BLaER1 (cell line): ENCODE measurements around the gene LIMK2.
"Not testable (repeated sequence)": the region's sequence is repeated elsewhere in the genome, so short reads cannot be mapped to it uniquely, and the experiment has no call there.

Experiments
- H3K27ac ChIP-seq: shearing (Covaris generic); formaldehyde crosslinking; 2 replicates; pipeline ENCODE4 v1.8.1; 2022
- H3K27me3 ChIP-seq: shearing (Covaris generic); formaldehyde crosslinking; 2 replicates; pipeline ENCODE4 v1.8.1; 2022
- H3K36me3 ChIP-seq: shearing (Covaris generic); formaldehyde crosslinking; 2 replicates; pipeline ENCODE4 v1.8.1; 2022
- H3K4me1 ChIP-seq: shearing (Covaris generic); formaldehyde crosslinking; 2 replicates; pipeline ENCODE4 v1.8.1; 2022
- H3K4me2 ChIP-seq: shearing (Covaris generic); formaldehyde crosslinking; 2 replicates; pipeline ENCODE4 v1.8.1; 2022
- H3K4me3 ChIP-seq: shearing (Covaris generic); formaldehyde crosslinking; 2 replicates; pipeline ENCODE4 v1.8.1; 2022
- H3K9ac ChIP-seq: shearing (Covaris generic); formaldehyde crosslinking; 2 replicates; pipeline ENCODE4 v1.8.1; 2022
- H3K9me3 ChIP-seq: shearing (Covaris generic); formaldehyde crosslinking; 2 replicates; pipeline ENCODE4 v1.8.1; 2022
- H4K20me1 ChIP-seq: shearing (Covaris generic); formaldehyde crosslinking; 2 replicates; pipeline ENCODE4 v1.8.1; 2022
- Cebpa-rat ChIP-seq: shearing (Covaris generic); IDR thresholded peaks from 2 replicates; pipeline ENCODE4 v1.8.1; 2022

LIMK2 gene

DNA sequence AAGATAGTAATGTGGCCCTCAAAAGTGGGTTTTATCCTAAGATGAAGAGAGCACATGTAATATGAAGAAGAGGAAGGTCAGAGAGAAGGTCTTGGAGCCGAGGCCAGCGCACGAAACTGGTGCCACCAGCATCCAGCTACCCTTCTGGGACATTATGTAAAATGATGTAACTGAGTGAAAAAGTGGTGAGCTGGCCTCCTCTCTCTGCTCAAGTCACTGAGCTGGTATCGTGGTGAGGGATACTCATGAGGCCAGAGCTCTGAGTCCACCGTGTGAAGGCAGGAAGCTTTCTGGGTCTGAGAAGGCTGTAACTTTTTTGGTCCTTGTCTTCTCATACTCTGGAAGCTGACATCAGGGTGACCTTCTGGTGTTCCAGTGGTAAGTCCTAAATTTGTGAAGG lies 27.0 kb upstream of the LIMK2 start:
- Histone ChIP-seq H3K9me3 (peaks cover 38% of the 10 kb centered on the region), H3K4me3 (no peak overlapping the region), H3K36me3 (peaks cover 70% of the 10 kb centered on the region), H3K4me2 (no peak overlapping the region), H3K4me1 (no peaks in the 10 kb centered on the region), H3K27me3 (no peaks in the 10 kb centered on the region), H3K9ac (no peak overlapping the region), H4K20me1 (peaks cover 15% of the 10 kb centered on the region; the same call in 1 of the 2 replicates), H3K27ac (no peak overlapping the region)
- TF ChIP-seq Cebpa-rat, result no peak

DNA sequence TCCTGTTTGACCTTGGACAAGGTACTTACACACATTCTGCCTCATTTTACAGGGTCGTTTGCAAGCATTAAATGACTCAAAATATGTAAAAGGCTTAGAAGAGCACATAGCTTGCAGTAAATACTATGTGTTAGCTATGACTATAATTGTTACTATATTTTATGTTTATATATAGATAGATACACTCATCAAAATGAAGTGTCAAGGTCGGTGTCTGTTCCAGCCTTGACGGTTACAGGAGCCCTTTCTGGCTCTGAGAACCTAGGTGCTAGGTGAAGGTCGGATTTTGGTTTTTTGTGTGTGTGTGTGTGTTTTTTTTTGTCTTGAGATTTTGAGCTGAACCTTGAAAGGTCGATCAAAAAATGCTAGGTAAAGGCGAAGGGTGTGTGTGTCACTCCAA lies 24.5 kb upstream of the LIMK2 start:
- H3K4me3 ChIP-seq, result no peak overlapping the region
- H3K4me1 ChIP-seq, result peaks cover 9% of the 10 kb centered on the region
- no peak overlapping the region for H3K4me2 ChIP-seq
- no peak for TF ChIP-seq Cebpa-rat
- no peak overlapping the region for H3K27ac ChIP-seq
- peaks cover 31% of the 10 kb centered on the region for H4K20me1 ChIP-seq
- H3K9me3 ChIP-seq, result peaks cover 23% of the 10 kb centered on the region
- no peak overlapping the region for H3K9ac ChIP-seq
- no peaks in the 10 kb centered on the region for H3K27me3 ChIP-seq
- peaks cover 75% of the 10 kb centered on the region for H3K36me3 ChIP-seq

DNA sequence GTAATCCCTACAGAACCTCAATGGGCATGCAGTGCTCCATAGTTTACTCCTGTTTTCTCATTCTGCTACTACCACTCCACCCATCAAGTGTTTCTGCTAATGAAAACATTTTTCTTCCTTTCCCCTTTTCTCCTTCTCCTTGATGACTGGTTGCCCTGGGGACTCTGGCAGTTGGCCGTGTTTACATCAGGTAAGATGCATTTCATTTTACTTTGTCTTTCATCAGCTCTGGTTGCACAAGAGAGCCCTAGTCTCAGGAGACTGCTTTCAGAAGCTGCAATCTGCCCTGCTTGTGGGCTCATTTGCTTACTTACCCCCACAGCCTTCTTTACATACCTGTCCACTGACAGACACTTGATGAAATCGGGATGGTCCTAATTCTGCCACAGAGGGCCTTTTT lies 19.6 kb upstream of the LIMK2 start:
- Histone ChIP-seq H3K4me2 (no peak overlapping the region), H3K4me1 (peaks cover 9% of the 10 kb centered on the region), H3K27ac (no peak overlapping the region), H4K20me1 (peaks cover 23% of the 10 kb centered on the region; the same call in 1 of the 2 replicates), H3K9me3 (no peaks in the 10 kb centered on the region), H3K27me3 (no peaks in the 10 kb centered on the region), H3K36me3 (peaks cover 86% of the 10 kb centered on the region), H3K4me3 (no peak overlapping the region), H3K9ac (no peak overlapping the region)
- TF ChIP-seq Cebpa-rat, result no peak

DNA sequence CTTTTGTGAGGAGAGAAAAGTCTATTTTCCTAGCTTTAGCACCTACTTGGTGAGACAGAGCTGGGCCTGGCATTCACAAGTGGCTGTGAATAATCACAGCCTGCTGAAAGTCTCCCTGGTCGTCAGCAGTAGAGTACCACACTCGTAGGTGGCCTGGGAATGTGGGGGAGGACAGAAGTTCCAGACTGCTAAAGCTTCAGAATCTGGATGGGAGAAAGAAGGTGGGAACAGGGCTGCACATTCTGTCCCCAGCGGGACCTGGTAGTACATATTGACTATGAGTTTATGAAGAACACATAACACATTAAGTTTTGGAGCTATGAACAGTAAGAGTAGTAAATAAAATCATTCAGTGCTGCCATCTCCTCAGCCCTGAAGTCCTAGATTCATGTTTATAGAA lies 19.0 kb upstream of the LIMK2 start:
- no peak overlapping the region for H3K27ac ChIP-seq
- H3K27me3 ChIP-seq, result no peaks in the 10 kb centered on the region
- no peaks in the 10 kb centered on the region for H3K9me3 ChIP-seq
- no peak overlapping the region for H3K4me2 ChIP-seq
- H3K36me3 ChIP-seq, result peaks cover 84% of the 10 kb centered on the region
- TF ChIP-seq Cebpa-rat, result no peak
- no peak overlapping the region for H3K4me3 ChIP-seq
- no peak overlapping the region for H3K9ac ChIP-seq
- H4K20me1 ChIP-seq, result peaks cover 23% of the 10 kb centered on the region; the same call in 1 of the 2 replicates
- peaks cover 9% of the 10 kb centered on the region for H3K4me1 ChIP-seq

DNA sequence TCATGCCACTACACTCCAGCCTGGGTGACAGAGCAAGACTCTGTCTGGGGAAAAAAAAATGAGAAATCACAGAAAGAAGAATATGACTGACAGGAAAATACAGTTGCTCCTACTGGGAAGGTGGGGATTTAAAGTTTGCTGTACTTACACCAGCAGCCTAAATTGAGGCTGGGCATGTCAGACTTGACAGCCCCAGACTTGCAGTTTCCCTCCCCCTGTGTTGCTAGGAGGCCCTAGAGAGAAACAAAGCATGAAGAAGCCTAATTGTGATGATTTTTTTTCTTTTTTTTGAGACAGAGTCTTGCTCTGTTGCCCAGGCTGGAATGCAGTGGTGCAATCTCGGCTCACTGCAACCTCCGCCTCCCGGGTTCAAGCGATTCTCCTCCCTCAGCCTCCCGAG lies 17.4 kb upstream of the LIMK2 start:
- Histone ChIP-seq H3K36me3 (peaks cover 89% of the 10 kb centered on the region), H4K20me1 (peaks cover 19% of the 10 kb centered on the region; the same call in 1 of the 2 replicates)
- not testable (repeated sequence) for H3K4me2 ChIP-seq, H3K4me1 ChIP-seq, H3K9me3 ChIP-seq, H3K9ac ChIP-seq, H3K27ac ChIP-seq, H3K4me3 ChIP-seq, H3K27me3 ChIP-seq

GRCh38 chr22:31199187-31199586 lies 12.9 kb upstream of the LIMK2 start:
- H3K36me3 ChIP-seq, result peaks cover 86% of the 10 kb centered on the region

GRCh38 chr22:31204352-31204984 lies 7.6 kb upstream of the LIMK2 start:
- not testable (repeated sequence) for H3K9ac ChIP-seq, H3K4me2 ChIP-seq, H4K20me1 ChIP-seq

More at GRCh38 chr22:31199187-31199586, 12.9 kb upstream of the LIMK2 start:
- TF ChIP-seq Cebpa-rat, result no peak
- H3K27ac ChIP-seq, result no peak overlapping the region
- H3K4me3 ChIP-seq, result no peak overlapping the region
- H4K20me1 ChIP-seq, result no peaks in the 10 kb centered on the region
- H3K4me2 ChIP-seq, result no peak overlapping the region
- no peaks in the 10 kb centered on the region for H3K9me3 ChIP-seq
- H3K9ac ChIP-seq, result no peak overlapping the region
- no peaks in the 10 kb centered on the region for H3K27me3 ChIP-seq
- no peaks in the 10 kb centered on the region for H3K4me1 ChIP-seq

GRCh38 chr22:31205059-31205458 lies 7.0 kb upstream of the LIMK2 start:
- not testable (repeated sequence) for H3K9me3 ChIP-seq, H3K27ac ChIP-seq, H3K4me3 ChIP-seq, H4K20me1 ChIP-seq, H3K4me2 ChIP-seq, H3K9ac ChIP-seq, H3K27me3 ChIP-seq, H3K4me1 ChIP-seq
- peaks cover 47% of the 10 kb centered on the region for H3K36me3 ChIP-seq

More at GRCh38 chr22:31204352-31204984, 7.6 kb upstream of the LIMK2 start:
- H3K27me3 ChIP-seq, H3K27ac ChIP-seq, H3K4me3 ChIP-seq, H3K9me3 ChIP-seq, H3K4me1 ChIP-seq: not testable (repeated sequence)
- H3K36me3 ChIP-seq, result peaks cover 53% of the 10 kb centered on the region

DNA sequence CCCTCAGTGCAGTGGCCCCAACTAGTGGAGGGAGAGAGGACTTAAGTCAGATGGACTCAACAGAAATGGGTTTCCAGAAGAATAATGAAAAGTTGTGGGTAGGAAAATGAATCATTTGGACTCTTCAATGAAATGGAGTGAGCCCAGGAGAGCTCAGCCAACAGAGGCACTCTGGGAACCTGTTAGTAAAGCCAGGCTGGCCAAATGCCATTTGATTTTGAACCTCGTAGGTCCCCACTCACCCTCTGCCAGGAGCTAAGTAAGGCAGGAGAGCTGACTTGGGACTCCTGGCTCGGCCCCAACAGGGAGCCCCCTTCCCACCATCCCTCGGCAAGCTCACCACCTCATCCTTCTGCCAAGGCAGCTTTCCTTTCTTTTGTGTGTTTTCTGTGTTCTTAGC lies 5.6 kb upstream of the LIMK2 start:
- H3K27me3 ChIP-seq, H3K4me3 ChIP-seq, H3K9ac ChIP-seq, H3K9me3 ChIP-seq, H3K27ac ChIP-seq, H4K20me1 ChIP-seq, H3K4me2 ChIP-seq: not testable (repeated sequence)
- peaks cover 17% of the 10 kb centered on the region for H3K4me1 ChIP-seq
- H3K36me3 ChIP-seq, result peaks cover 36% of the 10 kb centered on the region

DNA sequence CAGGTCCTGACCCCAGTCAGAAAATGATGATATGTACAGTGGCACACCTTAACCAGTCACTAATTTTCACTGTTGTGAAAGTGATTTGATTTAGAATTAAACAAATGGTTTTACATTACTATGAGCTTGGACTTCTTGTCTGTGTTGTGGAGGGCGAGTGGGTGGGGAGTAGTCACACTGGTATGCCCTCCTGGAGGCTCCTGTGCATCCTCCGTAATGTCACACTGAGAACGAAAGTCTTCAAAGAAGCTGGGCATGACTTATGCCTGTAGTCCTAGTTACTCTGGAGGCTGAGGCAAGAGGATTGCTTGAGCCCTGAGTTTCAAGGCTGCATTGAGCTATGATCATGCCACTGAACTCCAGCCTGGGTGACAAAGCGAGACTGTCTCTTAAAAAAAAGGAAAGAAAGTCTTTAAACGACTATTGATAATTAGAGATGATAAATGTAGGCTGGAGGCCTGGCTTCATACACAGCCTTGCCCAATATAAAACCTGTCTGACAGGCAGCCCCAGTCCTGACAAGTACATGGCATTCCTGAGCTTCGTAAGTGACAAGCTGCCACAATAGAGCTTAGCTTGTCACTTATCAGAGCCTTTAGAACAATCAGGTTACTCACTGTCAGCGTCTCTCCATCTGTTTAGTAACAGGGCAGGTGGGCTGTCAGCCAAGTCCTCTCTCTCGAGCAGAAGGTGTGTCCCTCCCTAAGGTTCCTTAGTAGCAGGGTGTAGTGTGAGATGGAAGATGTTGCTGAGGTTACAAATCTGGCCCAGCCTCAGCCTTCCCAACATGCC lies 5.0 kb upstream of the LIMK2 start:
- Histone ChIP-seq H3K4me3 (no peak overlapping the region), H3K27ac (no peak overlapping the region), H3K36me3 (peaks cover 30% of the 10 kb centered on the region), H3K9me3 (no peaks in the 10 kb centered on the region), H3K9ac (no peak overlapping the region), H3K4me1 (peaks cover 21% of the 10 kb centered on the region), H4K20me1 (no peaks in the 10 kb centered on the region), H3K4me2 (no peak overlapping the region), H3K27me3 (no peaks in the 10 kb centered on the region)
- TF ChIP-seq Cebpa-rat, result no peak
